B cell (primary cell): ENCODE results near the gene SNX14.

Experiments used
- EZH2 ChIP-seq: IDR thresholded peaks from 2 replicates; pipeline ENCODE4 v1.6.1; 2012; ENCODE audit warnings: borderline replicate concordance, low read depth, mild to moderate bottlenecking, moderate library complexity, low read length; ENCODE audit not compliant: insufficient read depth, poor library complexity, severe bottlenecking
- TF ChIP-seq, protein P1 (sequence below): fragments of 200-600 bp; IDR thresholded peaks from one replicate; pipeline ENCODE4 v1.8.0; 2022; ENCODE audit warnings: antibody characterized with exemption, mild to moderate bottlenecking

DNA sequence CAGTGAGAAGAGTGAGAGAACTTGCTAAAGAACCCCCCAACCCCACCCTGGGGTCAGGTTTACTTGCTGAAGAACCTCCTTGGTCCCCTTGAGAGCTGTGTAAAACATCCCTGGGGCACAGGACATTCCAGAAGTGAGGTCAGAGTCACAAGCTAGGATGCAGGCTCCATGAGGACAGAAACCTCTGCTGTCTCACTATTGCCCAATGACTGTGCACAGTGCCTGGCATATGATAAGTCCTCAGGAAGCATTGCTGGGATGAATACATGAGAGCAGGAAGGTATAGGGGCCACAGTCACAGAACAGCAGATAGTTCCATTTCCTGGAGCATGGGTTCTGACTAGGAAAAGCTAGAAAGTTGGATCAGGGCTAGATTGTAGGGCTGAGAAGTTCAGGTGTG, 125.3 kb downstream of the SNX14 start:
- TF ChIP-seq, protein P1, sequence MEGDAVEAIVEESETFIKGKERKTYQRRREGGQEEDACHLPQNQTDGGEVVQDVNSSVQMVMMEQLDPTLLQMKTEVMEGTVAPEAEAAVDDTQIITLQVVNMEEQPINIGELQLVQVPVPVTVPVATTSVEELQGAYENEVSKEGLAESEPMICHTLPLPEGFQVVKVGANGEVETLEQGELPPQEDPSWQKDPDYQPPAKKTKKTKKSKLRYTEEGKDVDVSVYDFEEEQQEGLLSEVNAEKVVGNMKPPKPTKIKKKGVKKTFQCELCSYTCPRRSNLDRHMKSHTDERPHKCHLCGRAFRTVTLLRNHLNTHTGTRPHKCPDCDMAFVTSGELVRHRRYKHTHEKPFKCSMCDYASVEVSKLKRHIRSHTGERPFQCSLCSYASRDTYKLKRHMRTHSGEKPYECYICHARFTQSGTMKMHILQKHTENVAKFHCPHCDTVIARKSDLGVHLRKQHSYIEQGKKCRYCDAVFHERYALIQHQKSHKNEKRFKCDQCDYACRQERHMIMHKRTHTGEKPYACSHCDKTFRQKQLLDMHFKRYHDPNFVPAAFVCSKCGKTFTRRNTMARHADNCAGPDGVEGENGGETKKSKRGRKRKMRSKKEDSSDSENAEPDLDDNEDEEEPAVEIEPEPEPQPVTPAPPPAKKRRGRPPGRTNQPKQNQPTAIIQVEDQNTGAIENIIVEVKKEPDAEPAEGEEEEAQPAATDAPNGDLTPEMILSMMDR, result no peak
- no peak for TF ChIP-seq EZH2
